ENCODE data around the gene MIOX.

DNA sequence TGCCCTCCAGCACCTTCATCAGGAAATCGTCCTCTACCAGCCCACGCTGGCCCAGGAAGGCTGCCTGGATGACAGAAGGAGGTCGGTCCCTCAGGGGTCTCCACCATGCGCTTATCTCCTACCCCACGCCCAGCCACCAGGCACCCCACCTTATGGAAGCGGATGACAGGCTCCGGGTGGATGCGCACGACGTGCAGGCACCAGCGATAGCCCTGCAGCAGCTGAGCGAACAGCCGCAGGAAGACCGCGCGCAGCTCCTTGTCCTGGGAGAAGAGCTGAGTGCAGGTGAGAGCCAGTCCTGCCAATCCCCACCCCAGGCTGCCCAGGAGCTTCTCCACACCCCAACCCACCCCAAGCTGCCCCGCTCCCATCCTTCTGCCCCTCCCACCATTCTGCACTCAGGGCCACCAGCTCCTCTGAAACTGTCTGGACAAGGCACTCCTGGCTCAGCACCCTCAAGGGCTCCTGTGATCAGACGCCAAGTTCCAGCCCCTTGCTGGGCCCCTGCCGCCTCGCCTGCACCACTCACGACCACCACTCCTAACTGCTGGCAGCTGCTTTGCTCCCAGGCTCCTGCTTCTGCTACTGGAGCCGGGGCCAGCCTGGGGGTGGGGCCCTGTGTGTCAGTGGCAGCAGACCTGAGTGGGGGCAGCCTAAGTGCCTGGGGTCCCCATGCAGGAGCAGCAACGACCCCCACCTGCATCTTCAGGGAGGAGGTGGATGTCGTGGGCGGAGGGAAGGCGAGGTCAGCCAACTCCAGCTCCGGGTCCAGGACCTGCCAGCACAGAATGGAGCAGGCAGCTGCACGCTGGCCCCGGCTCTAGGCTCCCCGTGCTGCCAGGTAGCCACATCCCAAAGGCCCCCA lies 21.4 kb upstream of the MIOX start:
- TF ChIP-seq, protein P1, sequence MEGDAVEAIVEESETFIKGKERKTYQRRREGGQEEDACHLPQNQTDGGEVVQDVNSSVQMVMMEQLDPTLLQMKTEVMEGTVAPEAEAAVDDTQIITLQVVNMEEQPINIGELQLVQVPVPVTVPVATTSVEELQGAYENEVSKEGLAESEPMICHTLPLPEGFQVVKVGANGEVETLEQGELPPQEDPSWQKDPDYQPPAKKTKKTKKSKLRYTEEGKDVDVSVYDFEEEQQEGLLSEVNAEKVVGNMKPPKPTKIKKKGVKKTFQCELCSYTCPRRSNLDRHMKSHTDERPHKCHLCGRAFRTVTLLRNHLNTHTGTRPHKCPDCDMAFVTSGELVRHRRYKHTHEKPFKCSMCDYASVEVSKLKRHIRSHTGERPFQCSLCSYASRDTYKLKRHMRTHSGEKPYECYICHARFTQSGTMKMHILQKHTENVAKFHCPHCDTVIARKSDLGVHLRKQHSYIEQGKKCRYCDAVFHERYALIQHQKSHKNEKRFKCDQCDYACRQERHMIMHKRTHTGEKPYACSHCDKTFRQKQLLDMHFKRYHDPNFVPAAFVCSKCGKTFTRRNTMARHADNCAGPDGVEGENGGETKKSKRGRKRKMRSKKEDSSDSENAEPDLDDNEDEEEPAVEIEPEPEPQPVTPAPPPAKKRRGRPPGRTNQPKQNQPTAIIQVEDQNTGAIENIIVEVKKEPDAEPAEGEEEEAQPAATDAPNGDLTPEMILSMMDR (conservative IDR thresholded peaks at IDR 0.05; ENCODE audit: low read depth, low read length): no peak
- no peak for TF ChIP-seq EZH2 (IDR thresholded peaks at IDR 0.05; ENCODE audit: borderline replicate concordance, low read depth, low read length, poor library complexity, severe bottlenecking)
